Measurements from ENCODE around the gene REG1B.

DNA sequence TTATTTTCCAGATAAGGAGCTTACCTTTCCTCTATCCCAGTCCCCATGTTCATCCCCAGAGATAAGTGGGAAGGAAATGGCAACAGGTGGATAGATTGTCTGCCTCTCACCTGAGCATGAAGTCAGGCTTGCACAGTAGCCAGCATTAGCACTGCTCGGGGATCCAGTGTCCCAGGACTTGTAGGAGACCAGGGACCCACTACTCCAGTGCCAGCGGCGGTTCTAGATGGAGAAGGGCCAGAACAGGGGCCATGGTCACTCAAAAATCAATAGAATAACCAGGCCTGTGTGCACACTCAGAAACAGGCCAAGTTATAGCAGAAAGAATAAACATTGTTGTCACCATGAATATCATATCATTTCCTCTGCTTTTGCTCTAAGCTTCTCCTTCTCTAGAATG lies 2.4 kb downstream of the REG1B start:
- TF ChIP-seq, protein P1, sequence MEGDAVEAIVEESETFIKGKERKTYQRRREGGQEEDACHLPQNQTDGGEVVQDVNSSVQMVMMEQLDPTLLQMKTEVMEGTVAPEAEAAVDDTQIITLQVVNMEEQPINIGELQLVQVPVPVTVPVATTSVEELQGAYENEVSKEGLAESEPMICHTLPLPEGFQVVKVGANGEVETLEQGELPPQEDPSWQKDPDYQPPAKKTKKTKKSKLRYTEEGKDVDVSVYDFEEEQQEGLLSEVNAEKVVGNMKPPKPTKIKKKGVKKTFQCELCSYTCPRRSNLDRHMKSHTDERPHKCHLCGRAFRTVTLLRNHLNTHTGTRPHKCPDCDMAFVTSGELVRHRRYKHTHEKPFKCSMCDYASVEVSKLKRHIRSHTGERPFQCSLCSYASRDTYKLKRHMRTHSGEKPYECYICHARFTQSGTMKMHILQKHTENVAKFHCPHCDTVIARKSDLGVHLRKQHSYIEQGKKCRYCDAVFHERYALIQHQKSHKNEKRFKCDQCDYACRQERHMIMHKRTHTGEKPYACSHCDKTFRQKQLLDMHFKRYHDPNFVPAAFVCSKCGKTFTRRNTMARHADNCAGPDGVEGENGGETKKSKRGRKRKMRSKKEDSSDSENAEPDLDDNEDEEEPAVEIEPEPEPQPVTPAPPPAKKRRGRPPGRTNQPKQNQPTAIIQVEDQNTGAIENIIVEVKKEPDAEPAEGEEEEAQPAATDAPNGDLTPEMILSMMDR (IDR thresholded peaks at IDR 0.05) = no peak
- no peak for TF ChIP-seq EP300 (IDR thresholded peaks at IDR 0.05)
- no peak for TF ChIP-seq POLR2A (IDR thresholded peaks at IDR 0.05)
